Epithelial cell of proximal tubule (primary cell): ENCODE measurements around the gene MARF1. TPM values are rescaled to one million over a fixed set of nuclear protein-coding genes. Genes with fewer than 3 reads are reported as not detected.
"Not testable (repeated sequence)": the region's sequence is repeated elsewhere in the genome, so short reads cannot be mapped to it uniquely, and the experiment has no call there.

Experiments
- DNase-seq: peaks from one replicate; pipeline ENCODE4 v3.0.0-alpha.2; 2011; ENCODE audit warnings: low read depth
- H3K4me3 ChIP-seq: 2 replicates; pipeline ENCODE4 v1.5.1; 2011; ENCODE audit warnings: low read depth, mild to moderate bottlenecking, low read length
- total RNA-seq: library from RNA; depleted of rRNA; stranded (reverse); fragments of >200 nt; gene quantifications from 2 replicates; pipeline ENCODE4 v1.2.3, GENCODE V29; 2015
- TF ChIP-seq, protein P1 (sequence below): conservative IDR thresholded peaks from 2 replicates; pipeline ENCODE4 v1.5.1; 2012; ENCODE audit warnings: low read depth, mild to moderate bottlenecking, low read length

MARF1 gene
- total RNA-seq, 1 donor from 2014 or later: 9.5 TPM

DNA sequence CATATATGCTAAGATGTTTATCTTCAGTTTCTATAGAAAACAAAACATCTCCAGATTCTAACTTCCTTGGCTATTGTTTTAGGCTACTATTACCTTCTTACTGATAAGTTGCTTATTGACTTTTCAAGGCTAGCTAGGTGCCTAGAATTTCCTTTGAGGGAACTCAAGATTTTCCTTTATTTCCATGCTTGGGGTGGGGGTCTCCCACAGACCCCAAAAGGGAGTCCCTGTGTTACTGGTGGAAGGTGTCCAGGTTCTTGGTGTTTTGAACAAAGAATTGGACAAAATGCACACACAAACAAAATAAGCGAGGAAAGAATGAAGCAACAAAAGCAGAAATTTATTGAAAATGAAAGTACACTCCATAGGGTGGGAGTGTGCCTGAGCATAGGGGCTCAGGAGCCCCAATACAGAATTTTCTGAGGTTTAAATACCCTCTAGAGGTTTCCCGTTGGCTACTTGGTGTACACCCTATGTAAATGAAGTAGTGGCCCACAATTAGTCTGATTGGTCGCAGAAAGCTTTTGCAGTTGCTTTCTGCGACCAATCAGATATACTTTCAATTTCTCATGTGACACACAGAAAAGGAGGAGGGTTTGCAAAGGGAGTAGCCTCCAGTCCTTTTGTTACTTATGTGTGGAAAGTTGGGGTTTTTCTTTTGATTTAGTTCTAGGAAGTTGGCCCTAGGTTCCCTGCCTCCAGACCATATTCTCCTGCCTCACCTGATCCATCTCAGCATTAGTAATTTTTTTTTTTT, 67.5 kb downstream of the MARF1 start:
- H3K4me3 ChIP-seq: no peak overlapping the region
- TF ChIP-seq, protein P1, sequence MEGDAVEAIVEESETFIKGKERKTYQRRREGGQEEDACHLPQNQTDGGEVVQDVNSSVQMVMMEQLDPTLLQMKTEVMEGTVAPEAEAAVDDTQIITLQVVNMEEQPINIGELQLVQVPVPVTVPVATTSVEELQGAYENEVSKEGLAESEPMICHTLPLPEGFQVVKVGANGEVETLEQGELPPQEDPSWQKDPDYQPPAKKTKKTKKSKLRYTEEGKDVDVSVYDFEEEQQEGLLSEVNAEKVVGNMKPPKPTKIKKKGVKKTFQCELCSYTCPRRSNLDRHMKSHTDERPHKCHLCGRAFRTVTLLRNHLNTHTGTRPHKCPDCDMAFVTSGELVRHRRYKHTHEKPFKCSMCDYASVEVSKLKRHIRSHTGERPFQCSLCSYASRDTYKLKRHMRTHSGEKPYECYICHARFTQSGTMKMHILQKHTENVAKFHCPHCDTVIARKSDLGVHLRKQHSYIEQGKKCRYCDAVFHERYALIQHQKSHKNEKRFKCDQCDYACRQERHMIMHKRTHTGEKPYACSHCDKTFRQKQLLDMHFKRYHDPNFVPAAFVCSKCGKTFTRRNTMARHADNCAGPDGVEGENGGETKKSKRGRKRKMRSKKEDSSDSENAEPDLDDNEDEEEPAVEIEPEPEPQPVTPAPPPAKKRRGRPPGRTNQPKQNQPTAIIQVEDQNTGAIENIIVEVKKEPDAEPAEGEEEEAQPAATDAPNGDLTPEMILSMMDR: no peak
- DNase-seq: no peak

DNA sequence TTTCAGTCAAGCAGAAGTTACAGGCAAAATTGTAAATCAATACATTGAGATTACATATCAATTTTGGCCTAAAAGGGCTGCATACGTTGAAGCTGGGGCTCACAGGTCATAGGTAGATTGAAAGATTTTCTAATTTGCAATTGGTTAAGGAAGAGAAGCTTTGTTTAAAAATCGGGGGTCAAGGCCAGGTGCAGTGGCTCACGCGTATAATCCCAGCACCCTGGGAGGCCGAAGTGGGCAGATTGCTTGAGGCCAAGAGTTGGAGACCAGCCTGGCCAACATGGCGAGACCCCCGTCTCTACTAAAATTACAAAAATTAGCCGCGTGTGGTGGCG, 68.4 kb downstream of the MARF1 start:
- H3K4me3 ChIP-seq: no peak overlapping the region
- DNase-seq: no peak
- TF ChIP-seq, protein P1: no peak

DNA sequence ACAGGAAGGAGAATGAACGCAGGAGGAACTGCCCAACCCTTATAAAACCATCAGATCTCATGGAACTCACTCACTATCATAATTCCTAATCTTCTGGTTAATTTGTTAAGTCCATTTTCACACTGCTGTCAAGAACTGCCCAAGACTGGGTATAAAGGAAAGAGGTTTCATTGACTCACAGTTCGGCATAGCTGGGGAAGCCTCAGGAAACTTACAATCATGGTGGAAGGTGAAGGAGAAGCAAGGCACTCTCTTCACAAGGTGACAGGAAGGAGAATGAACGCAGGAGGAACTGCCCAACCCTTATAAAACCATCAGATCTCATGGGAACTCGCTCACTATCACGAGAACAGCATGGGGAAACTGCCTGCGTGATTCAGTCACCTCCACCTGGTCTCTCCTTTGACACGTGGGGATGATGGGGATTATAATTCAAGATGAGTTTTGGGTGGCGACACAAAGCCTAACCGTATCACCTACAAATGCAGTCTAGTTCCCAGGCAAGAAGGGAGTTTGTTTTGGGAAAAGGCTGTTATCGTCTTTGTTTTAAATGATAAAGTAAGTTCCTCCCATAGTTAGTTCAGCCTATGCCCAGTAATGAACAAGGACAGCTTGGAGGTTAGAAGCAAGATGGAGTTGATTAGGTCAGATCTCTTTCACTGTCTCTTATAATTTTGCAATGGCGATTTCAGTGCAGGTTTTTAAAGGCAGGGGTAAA, 68.9 kb downstream of the MARF1 start:
- H3K4me3 ChIP-seq, DNase-seq: not testable (repeated sequence)

DNA sequence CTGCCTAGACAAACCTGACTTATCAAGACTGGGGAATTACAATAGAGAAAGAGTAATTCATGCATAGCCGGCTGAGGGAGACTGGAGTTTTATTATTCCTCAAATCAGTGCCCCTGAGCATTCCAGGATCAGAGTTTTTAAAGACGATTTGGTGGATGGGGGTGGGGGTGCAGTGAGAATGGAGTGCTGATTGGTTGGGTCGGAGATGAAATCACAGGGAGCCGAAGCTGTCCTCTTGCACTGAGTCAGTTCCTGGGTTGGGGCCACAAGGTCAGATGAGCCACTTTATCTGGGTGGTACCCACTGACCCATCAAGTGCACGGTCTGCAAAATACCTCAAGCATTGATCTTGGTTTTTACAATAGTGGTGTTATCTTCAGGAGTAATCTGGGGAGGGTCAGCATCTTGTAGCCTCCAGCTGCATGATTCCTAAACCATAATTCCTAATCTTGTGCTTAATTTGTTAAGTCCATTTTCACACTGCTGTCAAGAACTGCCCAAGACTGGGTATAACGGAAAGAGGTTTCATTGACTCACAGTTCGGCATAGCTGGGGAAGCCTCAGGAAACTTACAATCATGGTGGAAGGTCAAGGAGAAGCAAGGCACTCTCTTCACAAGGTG, 69.6 kb downstream of the MARF1 start:
- TF ChIP-seq, protein P1: no peak
- DNase-seq: no peak
- no peak overlapping the region for H3K4me3 ChIP-seq

DNA sequence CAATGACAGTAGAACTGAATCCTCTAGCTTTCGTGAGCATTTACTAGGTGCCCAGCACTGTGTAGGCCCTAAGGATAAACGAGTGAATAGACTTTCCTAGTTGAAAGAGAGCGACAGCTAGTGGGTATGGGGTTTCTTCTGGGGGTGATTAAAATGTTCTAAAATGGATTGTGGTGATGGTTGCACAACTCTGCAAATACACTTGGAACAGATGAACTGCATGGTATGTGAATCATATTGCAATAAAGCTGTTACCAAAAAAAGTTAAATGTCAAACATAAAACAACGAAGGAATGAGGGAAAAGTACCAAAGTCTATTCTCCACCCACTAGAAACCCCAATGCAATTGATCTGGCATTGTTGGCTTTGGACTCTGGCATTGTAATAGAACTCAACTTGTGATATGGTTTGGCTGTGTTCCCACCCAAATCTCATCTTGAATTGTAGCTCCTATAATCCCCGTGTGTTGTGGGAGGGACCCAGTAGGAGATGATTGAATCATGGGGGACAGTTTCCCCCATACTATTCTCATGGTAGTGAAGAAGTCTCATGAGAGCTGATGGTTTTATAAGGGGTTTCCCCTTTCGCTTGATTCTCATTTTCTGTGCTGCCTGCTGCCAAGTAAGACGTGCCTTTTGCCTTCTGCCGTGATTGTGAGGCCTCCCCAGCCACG, 70.5 kb downstream of the MARF1 start:
- TF ChIP-seq, protein P1: no peak
- H3K4me3 ChIP-seq: no peak overlapping the region
- no peak for DNase-seq

DNA sequence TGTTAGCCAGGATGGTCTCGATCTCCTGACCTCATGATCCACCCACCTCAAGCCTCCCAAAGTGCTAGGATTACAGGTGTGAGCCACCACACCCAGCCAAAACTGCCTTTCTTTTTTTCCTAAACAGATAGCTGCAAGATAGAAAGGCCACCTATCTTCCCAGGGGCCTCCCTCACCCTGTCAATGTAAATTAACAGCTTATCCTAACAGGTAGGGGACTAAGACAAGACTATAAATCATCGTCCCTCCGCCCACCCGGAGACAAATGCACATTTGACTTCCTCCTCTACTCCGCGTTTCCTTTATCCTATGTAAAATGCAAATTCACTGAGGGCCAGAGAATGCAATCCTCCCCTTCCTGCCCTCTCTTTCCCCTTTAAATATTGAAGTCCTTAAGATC, 71.4 kb downstream of the MARF1 start:
- DNase-seq: no peak
- TF ChIP-seq, protein P1: no peak
- no peak overlapping the region for H3K4me3 ChIP-seq

DNA sequence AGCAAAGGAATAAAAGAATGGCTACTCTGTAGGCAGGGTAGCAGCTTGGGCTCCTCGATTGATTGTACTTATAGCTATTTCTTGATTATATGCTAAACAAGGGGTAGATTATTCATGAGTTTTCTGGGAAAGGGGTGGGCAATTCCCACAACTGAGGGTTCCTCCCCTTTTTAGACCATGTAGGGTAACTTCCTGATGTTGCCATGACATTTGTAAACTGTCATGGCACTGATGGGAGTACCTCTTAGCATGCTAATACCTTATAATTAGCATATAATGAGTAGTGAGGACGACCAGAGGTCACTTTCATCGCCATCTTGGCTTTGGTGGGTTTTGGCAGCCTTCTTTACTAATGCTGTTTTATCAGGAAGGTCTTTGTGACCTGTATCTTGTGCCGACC, 72.3 kb downstream of the MARF1 start:
- DNase-seq, H3K4me3 ChIP-seq: not testable (repeated sequence)
